Measurements from ENCODE around the gene CDIP1. TPM values are rescaled to one million over a fixed set of nuclear protein-coding genes. Genes with fewer than 3 reads are reported as not detected.

Gene CDIP1
- total RNA-seq, 6 experiments from 2014 or later, result 5.0 to 8.3 (median 6.4) TPM

GRCh38 chr16:4524571-4524970 lies 14.0 kb downstream of the CDIP1 start:
- TF ChIP-seq CTCF (IDR thresholded peaks at IDR 0.05), result no peak
- H3K4me1 Mint-ChIP-seq (ENCODE audit: low read depth), result peaks cover 7% of the 10 kb centered on the region
- H3K9me3 Mint-ChIP-seq, result no peaks in the 10 kb centered on the region
- no peaks in the 10 kb centered on the region for H3K36me3 Mint-ChIP-seq (ENCODE audit: low read depth)
- no peak overlapping the region for H3K4me3 Mint-ChIP-seq
- H3K27ac Mint-ChIP-seq, result no peak overlapping the region
- peaks cover 11% of the 10 kb centered on the region for H3K27me3 Mint-ChIP-seq (ENCODE audit: insufficient read depth)
- no peak for DNase-seq

GRCh38 chr16:4523686-4524085 lies 14.9 kb downstream of the CDIP1 start:
- Mint-ChIP-seq H3K27ac (no peak overlapping the region), H3K4me3 (no peak overlapping the region), H3K9me3 (no peaks in the 10 kb centered on the region)

GRCh38 chr16:4522051-4522581 lies 16.5 kb downstream of the CDIP1 start:
- no peak for TF ChIP-seq CTCF (IDR thresholded peaks at IDR 0.05)
- no peaks in the 10 kb centered on the region for H3K9me3 Mint-ChIP-seq
- H3K27me3 Mint-ChIP-seq (ENCODE audit: insufficient read depth), result peaks cover 7% of the 10 kb centered on the region; the same call in 1 of the 2 replicates
- H3K36me3 Mint-ChIP-seq (ENCODE audit: low read depth), result no peaks in the 10 kb centered on the region
- no peak for DNase-seq
- no peak overlapping the region for H3K27ac Mint-ChIP-seq
- no peak overlapping the region for H3K4me3 Mint-ChIP-seq
- H3K4me1 Mint-ChIP-seq (ENCODE audit: low read depth), result no peaks in the 10 kb centered on the region; the same call in 1 of the 2 replicates

More at GRCh38 chr16:4523686-4524085, 14.9 kb downstream of the CDIP1 start:
- Mint-ChIP-seq H3K4me1 (ENCODE audit: low read depth) (no peaks in the 10 kb centered on the region; the same call in 1 of the 2 replicates), H3K36me3 (ENCODE audit: low read depth) (no peaks in the 10 kb centered on the region), H3K27me3 (ENCODE audit: insufficient read depth) (peaks cover 7% of the 10 kb centered on the region; the same call in 1 of the 2 replicates)
- no peak for TF ChIP-seq CTCF (IDR thresholded peaks at IDR 0.05)
- DNase-seq, result no peak

GRCh38 chr16:4520913-4521312 lies 17.7 kb downstream of the CDIP1 start:
- H3K4me1 Mint-ChIP-seq (ENCODE audit: low read depth), result no peaks in the 10 kb centered on the region; the same call in 1 of the 2 replicates
- H3K4me3 Mint-ChIP-seq, result no peak overlapping the region
- no peak overlapping the region for H3K27ac Mint-ChIP-seq
- no peak for DNase-seq
- no peaks in the 10 kb centered on the region for H3K36me3 Mint-ChIP-seq (ENCODE audit: low read depth)
- H3K9me3 Mint-ChIP-seq, result no peaks in the 10 kb centered on the region
- TF ChIP-seq CTCF (IDR thresholded peaks at IDR 0.05), result no peak
- H3K27me3 Mint-ChIP-seq (ENCODE audit: insufficient read depth), result peaks cover 5% of the 10 kb centered on the region; the same call in 1 of the 2 replicates

- no peak overlapping the region for H3K4me3 Mint-ChIP-seq
- H3K27ac Mint-ChIP-seq, result no peak overlapping the region
- no peaks in the 10 kb centered on the region for H3K27me3 Mint-ChIP-seq (ENCODE audit: insufficient read depth)
- no peak for DNase-seq
- H3K9me3 Mint-ChIP-seq, result no peaks in the 10 kb centered on the region
- H3K4me1 Mint-ChIP-seq (ENCODE audit: low read depth), result no peaks in the 10 kb centered on the region; the same call in 1 of the 2 replicates
- H3K36me3 Mint-ChIP-seq (ENCODE audit: low read depth), result no peaks in the 10 kb centered on the region
- TF ChIP-seq CTCF (IDR thresholded peaks at IDR 0.05), result no peak
Observed at GRCh38 chr16:4519274-4520058, 19.1 kb downstream of the CDIP1 start.
